ENCODE results near the gene ELOVL1.
"Not testable (repeated sequence)": the region's sequence is repeated elsewhere in the genome, so short reads cannot be mapped to it uniquely, and the experiment has no call there.

The ELOVL1 gene

GRCh38 chr1:43377831-43378230 lies 10.0 kb upstream of the ELOVL1 start:
- Histone ChIP-seq H3K36me3 (ENCODE audit: control insufficient read depth, low read depth, low read length) (peaks cover 3% of the 10 kb centered on the region), H3K9ac (ENCODE audit: low read length) (no peak overlapping the region), H3K9me3 (ENCODE audit: control insufficient read depth, low read depth, low read length) (no peaks in the 10 kb centered on the region), H3K4me3 (ENCODE audit: low read length) (no peak overlapping the region), H3K27ac (ENCODE audit: low read length) (no peak overlapping the region), H3K27me3 (ENCODE audit: control insufficient read depth, insufficient read depth, low read length) (no peaks in the 10 kb centered on the region), H3K4me1 (ENCODE audit: control insufficient read depth, low read depth, low read length) (no peaks in the 10 kb centered on the region)

GRCh38 chr1:43376723-43377235 lies 9.0 kb upstream of the ELOVL1 start:
- Histone ChIP-seq H3K9me3 (ENCODE audit: control insufficient read depth, low read depth, low read length) (no peaks in the 10 kb centered on the region), H3K36me3 (ENCODE audit: control insufficient read depth, low read depth, low read length) (no peaks in the 10 kb centered on the region), H3K27ac (ENCODE audit: low read length) (no peak overlapping the region), H3K9ac (ENCODE audit: low read length) (no peak overlapping the region), H3K4me3 (ENCODE audit: low read length) (no peak overlapping the region), H3K4me1 (ENCODE audit: control insufficient read depth, low read depth, low read length) (no peaks in the 10 kb centered on the region), H3K27me3 (ENCODE audit: control insufficient read depth, insufficient read depth, low read length) (no peaks in the 10 kb centered on the region)

- Histone ChIP-seq H3K36me3 (ENCODE audit: control insufficient read depth, low read depth, low read length) (no peaks in the 10 kb centered on the region), H3K27me3 (ENCODE audit: control insufficient read depth, insufficient read depth, low read length) (no peaks in the 10 kb centered on the region), H3K27ac (ENCODE audit: low read length) (no peak overlapping the region), H3K4me1 (ENCODE audit: control insufficient read depth, low read depth, low read length) (peaks cover 4% of the 10 kb centered on the region), H3K9me3 (ENCODE audit: control insufficient read depth, low read depth, low read length) (no peaks in the 10 kb centered on the region), H3K4me3 (ENCODE audit: low read length) (no peak overlapping the region), H3K9ac (ENCODE audit: low read length) (no peak overlapping the region)
These were observed 5.5 kb upstream of the ELOVL1 start for GRCh38 chr1:43373066-43373940.

GRCh38 chr1:43372172-43372571 lies 4.4 kb upstream of the ELOVL1 start:
- Histone ChIP-seq H3K27me3 (ENCODE audit: control insufficient read depth, insufficient read depth, low read length) (no peaks in the 10 kb centered on the region), H3K27ac (ENCODE audit: low read length) (no peak overlapping the region), H3K36me3 (ENCODE audit: control insufficient read depth, low read depth, low read length) (no peaks in the 10 kb centered on the region), H3K4me3 (ENCODE audit: low read length) (no peak overlapping the region), H3K9me3 (ENCODE audit: control insufficient read depth, low read depth, low read length) (no peaks in the 10 kb centered on the region), H3K4me1 (ENCODE audit: control insufficient read depth, low read depth, low read length) (peaks cover 4% of the 10 kb centered on the region), H3K9ac (ENCODE audit: low read length) (no peak overlapping the region)

- Histone ChIP-seq H3K27ac (ENCODE audit: low read length) (no peak overlapping the region), H3K9ac (ENCODE audit: low read length) (no peak overlapping the region), H3K4me1 (ENCODE audit: control insufficient read depth, low read depth, low read length) (peaks cover 17% of the 10 kb centered on the region), H3K36me3 (ENCODE audit: control insufficient read depth, low read depth, low read length) (no peaks in the 10 kb centered on the region), H3K27me3 (ENCODE audit: control insufficient read depth, insufficient read depth, low read length) (no peaks in the 10 kb centered on the region), H3K9me3 (ENCODE audit: control insufficient read depth, low read depth, low read length) (no peaks in the 10 kb centered on the region), H3K4me3 (ENCODE audit: low read length) (no peak overlapping the region)
These were observed 2.8 kb upstream of the ELOVL1 start for GRCh38 chr1:43370564-43370963.

- peaks cover 17% of the 10 kb centered on the region for H3K4me1 ChIP-seq (ENCODE audit: control insufficient read depth, low read depth, low read length)
- not testable (repeated sequence) for H3K4me3 ChIP-seq (ENCODE audit: low read length); H3K9ac ChIP-seq (ENCODE audit: low read length); H3K36me3 ChIP-seq (ENCODE audit: control insufficient read depth, low read depth, low read length); H3K9me3 ChIP-seq (ENCODE audit: control insufficient read depth, low read depth, low read length); H3K27me3 ChIP-seq (ENCODE audit: control insufficient read depth, insufficient read depth, low read length); H3K27ac ChIP-seq (ENCODE audit: low read length)
These were observed 2.0 kb upstream of the ELOVL1 start for GRCh38 chr1:43369779-43370178.

GRCh38 chr1:43368646-43369020 lies 822 bp upstream of the ELOVL1 start:
- no peaks in the 10 kb centered on the region for H3K9me3 ChIP-seq (ENCODE audit: control insufficient read depth, low read depth, low read length)
- H3K9ac ChIP-seq (ENCODE audit: low read length) = peak overlapping the region; percentile 71
- peaks cover 17% of the 10 kb centered on the region for H3K4me1 ChIP-seq (ENCODE audit: control insufficient read depth, low read depth, low read length)
- no peaks in the 10 kb centered on the region for H3K27me3 ChIP-seq (ENCODE audit: control insufficient read depth, insufficient read depth, low read length)
- no peak overlapping the region for H3K27ac ChIP-seq (ENCODE audit: low read length)
- peak overlapping the region; percentile 65 for H3K4me3 ChIP-seq (ENCODE audit: low read length)
- H3K36me3 ChIP-seq (ENCODE audit: control insufficient read depth, low read depth, low read length) = no peaks in the 10 kb centered on the region

GRCh38 chr1:43367026-43367903 lies 546 bp downstream of the ELOVL1 start:
- H3K27me3 ChIP-seq (ENCODE audit: control insufficient read depth, insufficient read depth, low read length) = no peaks in the 10 kb centered on the region

GRCh38 chr1:43366601-43367025 lies 1.2 kb downstream of the ELOVL1 start:
- H3K27ac ChIP-seq (ENCODE audit: low read length) = no peak overlapping the region
- H3K36me3 ChIP-seq (ENCODE audit: control insufficient read depth, low read depth, low read length) = peaks cover 14% of the 10 kb centered on the region
- H3K27me3 ChIP-seq (ENCODE audit: control insufficient read depth, insufficient read depth, low read length) = no peaks in the 10 kb centered on the region
- H3K4me1 ChIP-seq (ENCODE audit: control insufficient read depth, low read depth, low read length) = peaks cover 17% of the 10 kb centered on the region
- no peaks in the 10 kb centered on the region for H3K9me3 ChIP-seq (ENCODE audit: control insufficient read depth, low read depth, low read length)
- H3K9ac ChIP-seq (ENCODE audit: low read length) = no peak overlapping the region
- peak overlapping the region; percentile 80 for H3K4me3 ChIP-seq (ENCODE audit: low read length)

More at GRCh38 chr1:43367026-43367903, 546 bp downstream of the ELOVL1 start:
- Histone ChIP-seq H3K36me3 (ENCODE audit: control insufficient read depth, low read depth, low read length) (peaks cover 8% of the 10 kb centered on the region), H3K9ac (ENCODE audit: low read length) (peak overlapping the region; percentile 58), H3K27ac (ENCODE audit: low read length) (no peak overlapping the region), H3K4me1 (ENCODE audit: control insufficient read depth, low read depth, low read length) (peaks cover 17% of the 10 kb centered on the region), H3K9me3 (ENCODE audit: control insufficient read depth, low read depth, low read length) (no peaks in the 10 kb centered on the region), H3K4me3 (ENCODE audit: low read length) (peak overlapping the region; percentile 80)

- peaks cover 17% of the 10 kb centered on the region for H3K4me1 ChIP-seq (ENCODE audit: control insufficient read depth, low read depth, low read length)
- no peaks in the 10 kb centered on the region for H3K9me3 ChIP-seq (ENCODE audit: control insufficient read depth, low read depth, low read length)
- no peaks in the 10 kb centered on the region for H3K27me3 ChIP-seq (ENCODE audit: control insufficient read depth, insufficient read depth, low read length)
- no peak overlapping the region for H3K27ac ChIP-seq (ENCODE audit: low read length)
- peak overlapping the region; percentile 80 for H3K4me3 ChIP-seq (ENCODE audit: low read length)
- no peak overlapping the region for H3K9ac ChIP-seq (ENCODE audit: low read length)
- H3K36me3 ChIP-seq (ENCODE audit: control insufficient read depth, low read depth, low read length) = peaks cover 18% of the 10 kb centered on the region
These were observed 1.6 kb downstream of the ELOVL1 start for GRCh38 chr1:43366179-43366578.

GRCh38 chr1:43365678-43366077 lies 2.1 kb downstream of the ELOVL1 start:
- Histone ChIP-seq H3K9ac (ENCODE audit: low read length) (no peak overlapping the region), H3K27ac (ENCODE audit: low read length) (no peak overlapping the region), H3K36me3 (ENCODE audit: control insufficient read depth, low read depth, low read length) (peaks cover 23% of the 10 kb centered on the region), H3K4me1 (ENCODE audit: control insufficient read depth, low read depth, low read length) (peaks cover 17% of the 10 kb centered on the region), H3K27me3 (ENCODE audit: control insufficient read depth, insufficient read depth, low read length) (no peaks in the 10 kb centered on the region), H3K9me3 (ENCODE audit: control insufficient read depth, low read depth, low read length) (no peaks in the 10 kb centered on the region), H3K4me3 (ENCODE audit: low read length) (no peak overlapping the region)
